Ramos (cell line): ENCODE results near the gene SPDYE4.

Experiments
- in situ Hi-C: fragments of 300-500 bp; cut with MboI; formaldehyde crosslinking; loops from one replicate; pipeline ENCODE4 v1.14.3; 2022; ENCODE audit warnings: low sequenced_read_pairs; ENCODE audit not compliant: unreplicated experiment

Gene SPDYE4

DNA sequence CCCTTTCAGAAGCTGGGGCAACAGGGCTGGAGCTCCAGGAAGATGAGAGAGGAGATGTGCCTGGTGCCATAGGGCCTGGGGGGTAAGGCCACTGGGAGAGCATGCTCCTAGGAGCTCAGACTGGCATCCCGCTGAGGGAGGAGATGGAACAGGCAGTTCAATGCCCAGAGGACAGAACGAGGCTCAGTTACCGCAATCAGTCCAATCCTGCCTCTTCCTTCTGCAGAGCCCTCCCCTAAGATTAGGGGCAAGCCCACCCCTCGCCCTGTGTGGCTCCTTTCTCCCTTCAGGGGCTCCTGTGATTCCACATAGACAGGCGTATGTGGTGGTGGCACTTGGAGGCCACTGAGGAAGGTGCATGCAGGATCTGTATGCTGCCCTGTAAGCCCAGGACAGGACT lies 16.1 kb downstream of the SPDYE4 start:
- in situ Hi-C loops, result loop anchor here (10.0 to 25.0 kb wide), 2 partner anchors 327 to 680 kb away; no protein-coding TSS in a partner anchor

DNA sequence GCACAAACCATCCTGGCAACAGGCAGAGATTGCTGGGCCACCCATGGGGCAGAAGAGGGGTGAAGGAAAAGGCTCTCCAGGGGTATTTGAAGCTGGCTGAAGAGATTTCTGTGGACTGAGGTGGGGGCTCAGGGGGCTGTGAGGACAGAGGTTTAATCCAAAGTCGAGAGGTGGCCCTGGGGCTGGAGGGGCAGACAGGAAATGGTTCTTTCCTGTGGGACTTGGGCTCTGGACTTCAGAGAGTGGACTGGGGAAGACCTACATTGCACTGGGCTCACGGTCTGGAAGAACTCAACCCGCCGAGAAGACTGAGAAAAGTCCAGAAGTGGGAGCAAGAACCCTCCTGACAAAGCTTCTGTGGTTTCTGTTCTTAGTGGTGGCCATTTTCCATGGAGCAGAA lies 16.6 kb downstream of the SPDYE4 start:
- in situ Hi-C loops, result loop anchor here (10.0 to 25.0 kb wide), 2 partner anchors 327 to 679 kb away; no protein-coding TSS in a partner anchor

DNA sequence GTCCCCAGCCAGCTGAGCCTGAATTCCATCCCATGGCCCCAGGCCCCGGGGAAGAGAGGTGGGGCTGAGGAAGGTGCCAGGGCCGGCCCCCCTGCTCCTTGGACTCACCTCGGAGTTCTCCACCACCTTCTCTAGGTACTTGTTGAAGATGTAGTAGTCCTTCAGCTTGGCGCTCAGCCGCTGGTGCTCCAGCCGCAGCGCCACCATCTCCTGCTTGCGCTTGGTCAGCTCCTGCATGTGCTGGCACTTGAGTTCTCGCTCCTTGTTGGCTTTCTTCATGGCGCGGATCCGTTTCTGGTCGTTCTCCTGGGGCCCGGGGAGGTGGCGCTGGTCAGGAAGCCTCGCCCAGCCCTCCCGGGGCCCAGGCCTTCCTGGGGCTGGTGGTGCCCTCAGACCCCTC lies 17.0 kb downstream of the SPDYE4 start:
- in situ Hi-C loops, result loop anchor here (10.0 to 25.0 kb wide), 2 partner anchors 327 to 679 kb away; no protein-coding TSS in a partner anchor

DNA sequence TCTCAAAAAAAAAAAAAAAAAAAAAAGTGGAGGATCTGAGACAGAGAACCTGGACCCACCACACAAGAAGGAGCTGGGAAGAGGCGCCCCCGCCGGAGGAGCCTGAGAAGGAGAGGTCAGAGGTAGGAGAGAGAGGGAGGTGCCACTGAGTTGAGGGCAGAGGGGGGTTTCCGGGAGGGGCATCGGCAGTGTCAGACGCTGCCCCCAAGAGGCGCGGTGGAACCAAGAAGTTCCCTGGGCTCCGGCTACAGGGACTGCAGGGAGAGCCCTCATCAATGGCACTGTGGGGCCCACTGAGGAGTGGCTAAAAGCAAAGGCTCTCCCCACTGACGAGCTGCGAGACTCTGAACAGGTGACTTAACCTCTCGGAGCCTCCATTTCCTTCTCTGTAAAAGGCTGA lies 17.9 kb downstream of the SPDYE4 start:
- in situ Hi-C loops, result loop anchor here (10.0 to 25.0 kb wide), 2 partner anchors 326 to 678 kb away; no protein-coding TSS in a partner anchor

DNA sequence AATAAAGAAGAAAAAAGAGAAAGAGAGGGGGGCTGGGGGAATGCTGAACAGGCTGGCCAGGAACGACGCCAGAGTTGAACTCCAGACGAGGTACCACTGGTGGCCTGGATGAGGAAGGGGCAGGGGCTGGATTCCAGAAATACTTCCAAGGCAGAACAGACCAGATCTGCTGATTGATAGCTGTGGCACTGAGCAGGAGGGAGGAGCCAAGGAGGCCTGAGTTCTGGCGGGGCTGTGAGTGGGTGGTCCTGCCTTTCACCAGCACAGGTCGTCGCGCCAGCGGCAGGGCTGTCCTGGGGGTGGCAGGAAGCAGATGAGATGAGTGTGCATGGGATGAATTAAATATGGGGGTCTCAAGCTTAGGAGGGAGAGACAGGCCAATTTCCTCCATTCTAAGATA lies 19.2 kb downstream of the SPDYE4 start:
- in situ Hi-C loops, result loop anchor here (25.0 kb wide), 1 partner anchor 677 kb away; no protein-coding TSS in a partner anchor

DNA sequence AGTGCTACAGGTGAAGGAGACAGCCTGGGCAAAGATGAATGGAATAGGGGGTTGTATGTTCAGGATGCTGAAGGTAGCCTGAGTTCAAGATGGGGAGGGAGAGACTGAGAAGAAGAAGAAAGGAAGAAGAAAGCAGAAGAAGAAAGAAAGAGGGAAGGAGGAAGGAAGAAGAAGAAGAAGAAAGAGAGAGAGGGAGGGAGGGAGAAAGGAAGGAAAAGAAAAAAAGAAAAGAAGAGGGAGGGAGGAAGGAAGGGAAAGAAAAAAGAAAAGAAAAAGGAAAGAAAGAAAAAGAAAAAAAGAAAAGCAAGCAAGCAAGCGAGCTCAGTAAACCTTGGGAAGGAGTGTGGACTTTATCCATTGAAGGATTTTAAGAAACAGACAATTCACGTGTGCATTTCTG lies 21.6 kb downstream of the SPDYE4 start:
- in situ Hi-C loops, result loop anchor here (25.0 kb wide), 1 partner anchor 674 kb away; no protein-coding TSS in a partner anchor

DNA sequence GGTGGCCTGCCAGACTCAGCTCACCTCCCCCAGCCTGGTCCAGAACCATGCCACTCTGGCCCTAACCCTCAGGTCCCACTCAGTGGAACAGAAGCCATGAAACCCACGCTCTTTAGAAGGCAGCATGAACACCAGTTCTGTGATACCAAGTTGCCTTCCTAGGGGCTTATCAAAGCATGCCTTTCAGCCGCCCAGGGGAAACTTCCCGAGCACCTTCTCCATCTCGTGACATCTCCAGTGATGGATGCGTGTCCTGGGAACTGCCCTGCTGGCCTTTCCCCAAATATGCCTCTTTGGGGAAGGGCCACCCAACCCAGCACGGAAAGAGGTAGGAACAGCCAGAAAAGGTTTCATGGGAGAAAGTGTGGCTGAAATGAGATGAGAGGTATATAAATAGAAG lies 22.0 kb downstream of the SPDYE4 start:
- in situ Hi-C loops, result loop anchor here (25.0 kb wide), 1 partner anchor 674 kb away; no protein-coding TSS in a partner anchor

DNA sequence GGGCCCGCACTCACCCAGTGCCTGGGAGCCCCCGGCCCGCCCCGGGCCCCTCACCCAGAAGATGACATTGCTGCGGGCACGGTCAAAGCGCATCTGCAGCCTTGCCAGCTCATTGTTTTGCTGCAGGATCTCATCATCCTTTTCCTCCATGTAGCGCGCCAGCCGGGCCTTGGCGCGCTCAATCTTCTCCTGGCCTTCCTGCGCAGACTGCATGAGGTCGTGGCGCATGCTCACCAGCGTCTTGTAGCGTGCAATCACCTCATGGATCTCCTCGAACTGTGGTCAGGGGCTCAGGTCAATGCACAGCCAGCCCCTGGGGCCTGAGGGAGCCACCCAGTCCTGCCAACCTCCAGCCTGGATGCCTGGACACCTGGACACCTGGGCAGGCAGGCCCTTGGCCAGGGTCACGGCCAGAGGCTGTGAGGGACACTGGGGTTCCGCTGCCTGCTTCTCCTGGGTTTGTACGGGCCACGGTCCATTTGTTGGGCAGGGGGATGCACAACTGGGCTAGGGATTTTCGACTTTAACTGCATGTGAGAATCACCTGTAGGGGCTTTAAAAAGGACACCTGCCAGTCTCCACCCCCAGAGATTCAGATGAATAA lies 22.9 kb downstream of the SPDYE4 start:
- in situ Hi-C loops, result loop anchor here (25.0 kb wide), 1 partner anchor 673 kb away; no protein-coding TSS in a partner anchor

DNA sequence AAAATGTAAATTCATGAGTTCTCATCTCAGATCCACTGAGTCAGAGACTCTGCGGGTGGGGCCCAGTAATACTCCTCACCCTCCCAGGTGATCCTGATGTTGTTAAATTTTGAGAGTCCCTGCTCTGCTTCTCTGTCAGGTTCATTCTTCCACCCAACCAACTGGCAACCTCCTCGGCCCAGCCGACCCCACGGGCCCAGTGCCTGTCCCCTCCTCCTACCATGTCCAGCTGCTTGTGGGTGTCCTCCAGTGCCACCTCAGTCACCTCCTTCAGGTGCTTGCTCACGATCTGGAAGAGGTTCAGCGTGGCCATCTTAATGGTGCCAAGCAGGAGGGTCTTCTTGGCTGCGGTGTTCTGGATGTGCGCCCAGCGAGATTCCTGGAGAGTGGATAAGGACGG lies 23.5 kb downstream of the SPDYE4 start:
- in situ Hi-C loops, result loop anchor here (25.0 kb wide), 1 partner anchor 673 kb away; no protein-coding TSS in a partner anchor

DNA sequence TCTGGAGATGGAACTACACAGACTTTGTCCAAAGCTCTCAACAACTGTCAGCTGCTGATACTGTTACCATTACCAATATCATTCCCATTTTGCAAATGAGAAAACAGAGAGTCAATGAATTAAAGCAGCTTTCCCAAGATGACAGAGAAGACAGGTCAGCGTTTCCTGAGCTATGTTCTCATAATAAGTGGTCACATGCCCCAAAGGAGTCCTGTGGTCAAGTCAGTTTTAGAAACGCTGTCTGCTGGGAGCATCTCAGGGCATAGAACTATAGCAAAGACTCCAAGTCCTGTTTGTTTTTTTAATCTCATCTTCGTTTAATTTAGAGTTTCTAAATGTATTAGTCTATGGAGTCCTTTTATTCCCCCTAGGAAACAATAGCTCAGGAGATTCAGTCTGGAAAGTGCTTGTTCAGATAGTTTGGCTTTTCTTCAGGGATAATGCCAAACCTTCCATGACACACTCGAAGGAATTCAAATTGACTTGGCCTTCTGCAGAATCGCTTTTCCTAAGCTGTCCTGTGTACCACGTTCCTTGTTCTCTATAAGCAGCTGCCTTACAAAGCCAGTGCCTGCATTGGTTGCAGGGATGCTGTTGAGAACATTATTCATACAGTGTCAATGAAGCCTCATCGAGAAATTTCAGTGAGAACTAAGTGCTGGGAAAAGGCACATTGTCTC lies 25.8 kb downstream of the SPDYE4 start:
- in situ Hi-C loops, result loop anchor here (25.0 kb wide), 1 partner anchor 670 kb away; no protein-coding TSS in a partner anchor

DNA sequence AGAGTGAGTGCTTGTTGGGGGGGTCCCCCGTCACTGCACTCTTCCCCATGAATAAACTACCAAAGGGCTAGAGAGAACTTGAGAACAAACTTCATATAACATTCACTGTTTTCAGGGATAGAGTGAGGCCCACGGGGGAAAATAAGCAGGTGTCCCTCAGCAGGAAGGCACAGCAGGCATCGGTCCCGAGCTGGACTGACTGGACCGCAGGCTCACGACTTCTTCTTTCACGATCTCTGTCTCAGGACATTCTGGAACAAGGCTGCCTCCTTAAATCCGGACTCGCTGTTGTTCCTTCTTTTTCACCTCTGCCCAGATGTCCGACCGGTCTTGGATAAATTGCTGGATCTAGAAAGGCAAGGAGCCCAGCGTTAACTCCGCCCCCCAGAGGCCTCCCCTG lies 28.5 kb downstream of the SPDYE4 start:
- in situ Hi-C loops, result loop anchor here (25.0 kb wide), 1 partner anchor 668 kb away; no protein-coding TSS in a partner anchor

DNA sequence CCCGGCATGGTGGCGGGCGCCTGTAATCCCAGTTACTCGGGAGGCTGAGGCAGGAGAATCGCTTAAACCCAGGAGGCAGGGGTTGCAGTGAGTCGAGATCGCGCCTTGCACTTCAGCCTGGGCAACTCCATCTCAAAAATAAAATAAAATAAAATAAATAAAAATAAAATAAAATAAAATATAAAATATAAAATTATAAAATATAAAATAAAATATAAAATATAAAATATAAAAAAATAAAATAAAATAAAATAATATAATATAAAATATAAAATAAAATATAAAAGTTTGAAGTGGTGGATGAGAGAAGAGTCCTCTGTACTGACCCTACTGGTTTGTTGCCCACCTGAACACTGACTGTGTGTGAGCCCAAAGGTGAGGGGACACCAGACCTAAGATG lies 28.9 kb downstream of the SPDYE4 start:
- in situ Hi-C loops, result loop anchor here (25.0 kb wide), 1 partner anchor 667 kb away; no protein-coding TSS in a partner anchor

DNA sequence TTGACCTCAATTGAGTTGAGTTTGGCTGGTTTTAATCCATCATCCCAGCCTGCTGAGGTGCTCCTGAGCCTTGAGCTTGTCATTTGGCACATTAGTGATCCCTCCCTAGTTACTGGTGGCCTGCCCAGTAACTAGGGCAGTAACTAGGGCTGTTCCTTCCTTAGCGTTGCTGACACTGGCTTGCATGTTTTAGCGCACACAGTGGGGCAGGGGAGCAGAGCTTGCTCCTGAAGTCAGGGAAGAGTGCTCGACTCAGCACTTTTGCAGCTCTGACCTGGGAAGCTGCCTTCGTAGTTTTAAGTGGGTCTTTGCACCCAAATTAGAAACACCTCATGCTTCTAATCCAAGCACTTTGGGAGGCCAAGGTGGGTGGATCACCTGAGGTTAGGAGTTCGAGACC lies 29.4 kb downstream of the SPDYE4 start:
- in situ Hi-C loops, result loop anchor here (25.0 kb wide), 1 partner anchor 667 kb away; no protein-coding TSS in a partner anchor

DNA sequence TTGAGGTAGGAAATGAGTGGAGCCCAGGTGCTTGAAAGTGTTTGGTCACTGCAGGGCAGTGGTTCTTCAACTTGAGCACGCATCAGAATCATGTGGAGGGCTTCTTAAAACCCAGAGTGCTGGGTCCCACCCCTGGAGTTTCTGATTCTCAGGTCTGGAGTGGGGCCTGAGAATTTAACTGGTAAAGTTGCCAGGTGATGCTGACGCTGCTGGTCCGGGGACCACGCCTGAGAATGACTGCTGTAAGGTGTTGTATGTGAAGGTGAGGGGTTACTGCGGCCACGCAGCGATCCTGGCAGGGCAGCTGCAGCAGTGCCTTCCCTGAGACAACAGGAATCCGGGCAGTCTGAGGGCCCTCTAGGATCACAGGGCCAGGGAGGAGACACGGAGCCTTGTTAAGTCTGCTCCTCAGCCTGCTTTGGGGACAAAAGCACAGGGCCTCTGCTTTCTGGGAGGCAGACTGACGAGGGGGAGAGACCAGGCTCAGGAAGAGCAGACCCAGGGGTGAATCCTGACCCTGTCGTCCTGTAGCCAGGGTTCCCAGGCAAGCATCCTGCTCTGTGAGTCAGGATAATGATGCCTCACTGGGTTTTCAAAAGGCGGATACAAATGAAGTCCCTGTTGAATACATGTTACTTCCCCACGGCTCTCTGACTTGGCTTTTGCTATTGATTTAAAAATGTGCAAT lies 30.0 kb downstream of the SPDYE4 start:
- in situ Hi-C loops, result loop anchor here (25.0 kb wide), 1 partner anchor 666 kb away; no protein-coding TSS in a partner anchor

DNA sequence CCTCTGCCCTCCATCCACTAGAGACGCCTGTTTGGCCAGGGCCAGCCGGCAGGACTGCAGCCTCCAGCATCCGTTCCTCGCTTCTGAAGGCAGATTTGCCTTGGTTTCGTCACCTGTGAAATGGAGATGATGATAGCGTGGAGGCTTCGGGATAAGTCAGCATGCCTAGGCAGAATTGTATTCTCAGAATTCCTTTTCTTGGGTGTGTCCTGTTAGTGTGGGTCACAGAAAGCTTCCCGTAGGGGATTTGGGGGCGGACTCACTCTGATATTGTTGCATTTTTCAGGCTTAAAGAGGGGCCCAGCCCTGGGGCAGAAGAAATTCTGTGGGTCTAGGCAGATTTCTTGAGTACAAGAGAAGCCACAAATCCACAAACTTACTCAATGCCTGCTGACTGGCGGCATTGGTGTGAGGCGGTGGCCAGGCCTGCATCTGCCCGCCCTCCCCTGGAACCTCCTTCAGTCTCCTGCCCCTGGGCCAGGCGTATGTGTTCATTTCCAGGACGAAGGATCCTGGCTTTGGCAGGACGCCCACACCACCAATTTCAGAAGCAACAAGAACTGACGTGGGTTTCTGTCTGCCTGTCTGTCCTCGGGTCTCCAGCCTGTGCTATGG lies 31.3 kb downstream of the SPDYE4 start:
- in situ Hi-C loops, result loop anchor here (25.0 kb wide), 1 partner anchor 665 kb away; no protein-coding TSS in a partner anchor

DNA sequence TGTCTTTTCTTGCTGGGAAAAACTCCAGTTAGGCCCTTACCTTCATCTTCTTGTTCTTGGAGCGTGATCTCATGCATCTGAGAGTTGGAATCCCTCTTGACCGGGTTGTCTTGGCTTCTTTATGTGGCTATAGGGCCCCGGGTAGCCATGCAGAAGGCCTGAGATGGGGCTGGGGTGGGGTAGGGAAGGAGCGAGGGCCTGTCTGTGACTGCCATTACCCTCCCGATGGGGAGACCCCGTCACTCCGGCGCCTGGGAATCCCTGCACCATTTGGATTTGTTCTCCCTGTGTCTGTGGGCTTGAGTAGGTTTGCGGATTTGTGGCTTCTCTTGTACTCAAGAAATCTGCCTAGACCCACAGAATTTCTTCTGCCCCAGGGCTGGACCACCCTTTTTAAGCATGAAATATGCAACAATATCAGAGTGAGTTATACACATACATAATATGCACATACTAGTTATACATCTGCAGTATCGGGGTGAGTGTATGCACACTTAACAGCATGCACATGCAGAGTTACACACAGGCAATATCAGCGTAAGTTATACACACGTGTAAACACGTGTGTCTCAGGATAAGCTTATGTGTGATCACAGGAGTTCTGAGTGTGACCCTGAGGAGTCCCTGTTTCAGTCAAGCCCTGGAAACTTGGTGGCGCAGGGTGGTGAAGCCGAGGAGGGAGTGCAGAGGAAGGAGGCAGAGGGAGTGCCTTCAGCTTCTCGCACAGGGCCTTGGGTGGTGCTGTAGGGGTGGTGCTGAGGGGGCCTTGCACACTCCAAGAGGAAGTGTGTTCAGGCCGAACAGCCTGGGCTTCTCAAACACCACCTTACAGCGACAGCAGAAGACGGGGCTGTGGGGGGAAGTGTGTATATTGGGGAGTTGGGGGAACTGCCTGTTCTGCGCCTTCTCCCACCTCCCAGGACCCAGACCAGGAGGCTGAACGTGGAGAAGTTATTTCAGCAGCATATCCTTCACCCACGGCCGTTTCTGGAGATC lies 32.2 kb downstream of the SPDYE4 start:
- in situ Hi-C loops, result loop anchor here (25.0 kb wide), 1 partner anchor 664 kb away; no protein-coding TSS in a partner anchor

DNA sequence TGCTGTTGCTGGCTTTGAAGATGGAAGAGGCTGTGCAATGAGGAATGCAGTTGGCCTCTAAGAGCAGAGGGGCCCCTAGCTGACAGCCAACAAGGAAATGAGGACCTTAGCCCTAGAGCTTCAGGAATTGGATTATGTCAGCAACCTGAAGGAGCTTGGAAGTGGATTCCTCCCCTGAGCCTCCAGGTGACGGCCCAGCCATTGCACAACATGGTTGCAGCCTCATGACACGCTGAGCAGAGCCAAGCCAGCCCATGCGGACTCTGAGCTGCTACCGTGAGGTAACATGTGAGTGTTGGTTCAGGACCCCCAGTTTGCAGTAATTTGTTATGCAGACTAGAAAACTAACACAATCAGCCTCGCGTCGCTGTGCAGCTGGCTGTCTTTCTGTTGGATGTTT lies 33.9 kb downstream of the SPDYE4 start:
- in situ Hi-C loops, result no loop called here

DNA sequence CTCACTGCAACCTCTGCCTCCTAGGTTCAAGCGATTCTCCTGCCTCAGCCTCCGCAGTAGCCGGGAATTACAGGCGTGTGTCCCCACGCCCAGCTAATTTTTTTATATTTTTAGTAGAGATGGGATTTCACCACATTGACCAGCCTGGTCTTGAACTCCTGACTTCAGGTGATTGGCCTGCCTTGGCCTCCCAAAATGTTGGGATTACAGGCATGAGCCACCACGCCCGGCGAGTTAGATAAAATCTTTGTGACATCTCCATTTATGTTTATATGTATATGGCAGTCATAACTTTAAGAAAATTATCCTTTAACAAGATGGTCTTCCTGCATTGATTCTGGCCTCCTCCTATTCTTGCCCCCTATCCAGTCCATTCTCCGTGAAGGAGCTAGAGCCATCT lies 37.8 kb downstream of the SPDYE4 start:
- in situ Hi-C loops, result no loop called here
